HEK293 (cell line): Measurements from ENCODE around the gene JMJD6.

Experiments
- CTCF ChIA-PET: fragments of 350-600 bp; formaldehyde crosslinking; extraction: SDS; loops from one replicate; lab custom pipeline; 2021; ENCODE audit warnings: antibody characterized with exemption; lab: Yijun Ruan, JAX
- POLR2A ChIA-PET: fragments of 300-600 bp; formaldehyde crosslinking; extraction: SDS; loops from one replicate; lab custom pipeline; 2020; ENCODE audit warnings: antibody characterized with exemption, inconsistent platforms; lab: Yijun Ruan, JAX
- H3K27ac ChIP-seq: fragments of 200-500 bp; sonication (Bioruptor generic); 2 replicates; pipeline ENCODE4 v1.5.1; 2014; ENCODE audit warnings: low read depth, low read length, control low read depth, inconsistent platforms; ENCODE audit errors: extremely low read depth
- H3K36me3 ChIP-seq, 2 experiments: fragments of 200-500 bp in 1 of 2; sonication (Bioruptor generic) in 1 of 2; 1 replicate in 1 of 2; 2 replicates in 1 of 2; pipeline ENCODE4 v1.5.1; 2014 to 2017; ENCODE audit warnings: inconsistent platforms in 2 of 2, low read length in 2 of 2; ENCODE audit not compliant: control insufficient read depth in 2 of 2, insufficient read depth in 1 of 2
- H3K4me1 ChIP-seq: fragments of 200-500 bp; sonication (Bioruptor generic); 2 replicates; pipeline ENCODE4 v1.5.1; 2014; ENCODE audit warnings: mild to moderate bottlenecking, low read length, inconsistent platforms; ENCODE audit not compliant: control insufficient read depth, insufficient read depth
- H3K4me3 ChIP-seq: 2 replicates; pipeline ENCODE4 v1.5.1; 2011; ENCODE audit warnings: low read depth, mild to moderate bottlenecking, control low read depth, low read length, moderate library complexity
- H3K9me3 ChIP-seq: fragments of 200-500 bp; sonication (Bioruptor generic); 2 replicates; pipeline ENCODE4 v1.5.1; 2014; ENCODE audit warnings: low read depth, low read length, inconsistent platforms; ENCODE audit not compliant: control insufficient read depth, insufficient read depth
- GLI4 ChIP-seq: fragments of 450-650 bp; formaldehyde crosslinking; IDR thresholded peaks from 2 replicates; pipeline ENCODE4 v1.5.1; 2016; ENCODE audit warnings: missing biosample characterization, missing genetic modification characterization
- MEIS1 ChIP-seq: sonication (generic); formaldehyde crosslinking; IDR thresholded peaks from 2 replicates; pipeline ENCODE4 v1.8.1; 2022; ENCODE audit warnings: missing genetic modification reagents, mild to moderate bottlenecking, borderline replicate concordance
- SP2 ChIP-seq: fragments of 450-650 bp; formaldehyde crosslinking; IDR thresholded peaks from 2 replicates; pipeline ENCODE4 v1.5.1; 2016; ENCODE audit warnings: missing biosample characterization, missing genetic modification characterization
- ZNF10 ChIP-seq: fragments of 450-650 bp; formaldehyde crosslinking; IDR thresholded peaks from 2 replicates; pipeline ENCODE4 v1.5.1; 2017; ENCODE audit warnings: missing biosample characterization, missing genetic modification characterization
- ZNF133 ChIP-seq: fragments of 450-650 bp; formaldehyde crosslinking; IDR thresholded peaks from 2 replicates; pipeline ENCODE4 v1.5.1; 2016; ENCODE audit warnings: missing biosample characterization, missing genetic modification characterization
- ZNF155 ChIP-seq: fragments of 450-650 bp; formaldehyde crosslinking; IDR thresholded peaks from 2 replicates; pipeline ENCODE4 v1.5.1; 2016; ENCODE audit warnings: missing biosample characterization, missing genetic modification characterization
- ZNF169 ChIP-seq: fragments of 450-650 bp; formaldehyde crosslinking; IDR thresholded peaks from 2 replicates; pipeline ENCODE4 v1.5.1; 2016; ENCODE audit warnings: missing biosample characterization, missing genetic modification characterization
- ZNF311 ChIP-seq: fragments of 450-650 bp; formaldehyde crosslinking; IDR thresholded peaks from 2 replicates; pipeline ENCODE4 v1.5.1; 2017; ENCODE audit warnings: missing biosample characterization, missing genetic modification characterization, borderline replicate concordance
- ZNF37A ChIP-seq: fragments of 450-650 bp; IDR thresholded peaks from 2 replicates; pipeline ENCODE4 v1.5.1; 2018; ENCODE audit warnings: missing biosample characterization, missing genetic modification characterization
- ZNF530 ChIP-seq: fragments of 450-650 bp; formaldehyde crosslinking; IDR thresholded peaks from 2 replicates; pipeline ENCODE4 v1.5.1; 2016; ENCODE audit warnings: low read depth, missing biosample characterization, missing genetic modification characterization
- ZNF561 ChIP-seq: fragments of 450-650 bp; IDR thresholded peaks from 2 replicates; pipeline ENCODE4 v1.5.1; 2018; ENCODE audit warnings: missing biosample characterization, missing genetic modification characterization, borderline replicate concordance
- ZNF600 ChIP-seq: fragments of 450-650 bp; formaldehyde crosslinking; IDR thresholded peaks from 2 replicates; pipeline ENCODE4 v1.5.1; 2016; ENCODE audit warnings: missing biosample characterization, missing genetic modification characterization
- ZNF621 ChIP-seq: fragments of 450-650 bp; formaldehyde crosslinking; IDR thresholded peaks from 2 replicates; pipeline ENCODE4 v1.5.1; 2017; ENCODE audit warnings: missing biosample characterization, missing genetic modification characterization
- ZNF624 ChIP-seq: fragments of 450-650 bp; formaldehyde crosslinking; IDR thresholded peaks from 2 replicates; pipeline ENCODE4 v1.5.1; 2017; ENCODE audit warnings: missing biosample characterization, missing genetic modification characterization
- ZNF768 ChIP-seq: fragments of 450-650 bp; formaldehyde crosslinking; IDR thresholded peaks from 2 replicates; pipeline ENCODE4 v1.5.1; 2018; ENCODE audit warnings: missing biosample characterization, mild to moderate bottlenecking, missing genetic modification characterization
- ZNF837 ChIP-seq: fragments of 450-650 bp; formaldehyde crosslinking; IDR thresholded peaks from 2 replicates; pipeline ENCODE4 v1.5.1; 2016; ENCODE audit warnings: missing biosample characterization, missing genetic modification characterization
- ZSCAN30 ChIP-seq: fragments of 450-650 bp; IDR thresholded peaks from 2 replicates; pipeline ENCODE4 v1.5.1; 2018; ENCODE audit warnings: missing biosample characterization, mild to moderate bottlenecking, missing genetic modification characterization, moderate library complexity
- TF ChIP-seq, protein P1 (sequence below): fragments of 450-650 bp; formaldehyde crosslinking; IDR thresholded peaks from 2 replicates; pipeline ENCODE4 v1.5.1; 2016; ENCODE audit warnings: missing biosample characterization, missing genetic modification characterization, low read depth
- TF ChIP-seq, protein P2 (sequence below): fragments of 450-650 bp; IDR thresholded peaks from 2 replicates; pipeline ENCODE4 v1.5.1; 2018; ENCODE audit warnings: missing biosample characterization, mild to moderate bottlenecking, missing genetic modification characterization
- TF ChIP-seq, protein P3 (sequence below): fragments of 450-650 bp; formaldehyde crosslinking; IDR thresholded peaks from 2 replicates; pipeline ENCODE4 v1.5.1; 2017; ENCODE audit warnings: missing biosample characterization, missing genetic modification characterization
- TF ChIP-seq, protein P4 (sequence below): fragments of 450-650 bp; formaldehyde crosslinking; IDR thresholded peaks from 2 replicates; pipeline ENCODE4 v1.5.1; 2016; ENCODE audit warnings: missing biosample characterization, missing genetic modification characterization, borderline replicate concordance
- TF ChIP-seq, protein P5 (sequence below): fragments of 450-650 bp; formaldehyde crosslinking; IDR thresholded peaks from 2 replicates; pipeline ENCODE4 v1.5.1; 2017; ENCODE audit warnings: missing biosample characterization, mild to moderate bottlenecking, missing genetic modification characterization, moderate library complexity

Gene JMJD6

DNA sequence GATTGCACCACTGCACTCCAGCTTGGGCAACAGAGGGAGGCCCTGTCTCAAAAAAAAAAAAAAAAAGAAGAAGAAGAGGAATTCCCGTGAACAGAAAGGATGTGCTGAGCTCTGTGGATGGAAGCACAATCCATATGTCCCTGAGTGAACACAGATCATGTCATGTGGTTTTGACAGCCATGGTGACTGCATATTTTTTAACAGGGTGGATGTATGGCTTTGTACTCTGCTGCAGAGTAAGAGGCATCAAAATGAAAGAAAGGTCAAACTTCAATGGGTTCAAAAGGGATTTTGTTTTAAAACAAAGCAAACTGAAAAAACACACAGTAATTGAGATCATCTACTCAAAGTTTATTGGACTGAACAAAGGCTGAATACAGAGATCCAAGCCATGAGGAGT is 47.2 kb downstream of the JMJD6 start:
- ChIA-PET POLR2A (no interaction called here), CTCF (interaction anchor here (0.7 to 0.9 kb wide), 3 partner anchors 34 to 156 kb away, joined by 3 to 5 read pairs (median 3); no protein-coding TSS in a partner anchor)
- Histone ChIP-seq H3K9me3 (no peaks in the 10 kb centered on the region), H3K4me3 (no peak overlapping the region), H3K36me3 (peaks cover 0 to 44% of the 10 kb centered on the region in 2 experiments; a peak in 2 of 3 replicates), H3K4me1 (no peaks in the 10 kb centered on the region), H3K27ac (no peak overlapping the region)
- TF ChIP-seq ZNF530 (tag by site-specific recombination) (no peak), ZNF561 (tag by site-specific recombination) (no peak), ZNF10 (tag by site-specific recombination) (no peak), ZNF624 (no peak), MEIS1 (CRISPR knock-in tag) (no peak), ZNF155 (no peak), SP2 (tag by site-specific recombination) (no peak), ZSCAN30 (tag by site-specific recombination) (no peak), ZNF169 (tag by site-specific recombination) (no peak), ZNF133 (tag by site-specific recombination) (no peak), ZNF768 (tag by site-specific recombination) (no peak), ZNF621 (no peak), ZNF311 (tag by site-specific recombination) (no peak), ZNF837 (tag by site-specific recombination) (no peak), ZNF37A (no peak)
- TF ChIP-seq, protein P1, sequence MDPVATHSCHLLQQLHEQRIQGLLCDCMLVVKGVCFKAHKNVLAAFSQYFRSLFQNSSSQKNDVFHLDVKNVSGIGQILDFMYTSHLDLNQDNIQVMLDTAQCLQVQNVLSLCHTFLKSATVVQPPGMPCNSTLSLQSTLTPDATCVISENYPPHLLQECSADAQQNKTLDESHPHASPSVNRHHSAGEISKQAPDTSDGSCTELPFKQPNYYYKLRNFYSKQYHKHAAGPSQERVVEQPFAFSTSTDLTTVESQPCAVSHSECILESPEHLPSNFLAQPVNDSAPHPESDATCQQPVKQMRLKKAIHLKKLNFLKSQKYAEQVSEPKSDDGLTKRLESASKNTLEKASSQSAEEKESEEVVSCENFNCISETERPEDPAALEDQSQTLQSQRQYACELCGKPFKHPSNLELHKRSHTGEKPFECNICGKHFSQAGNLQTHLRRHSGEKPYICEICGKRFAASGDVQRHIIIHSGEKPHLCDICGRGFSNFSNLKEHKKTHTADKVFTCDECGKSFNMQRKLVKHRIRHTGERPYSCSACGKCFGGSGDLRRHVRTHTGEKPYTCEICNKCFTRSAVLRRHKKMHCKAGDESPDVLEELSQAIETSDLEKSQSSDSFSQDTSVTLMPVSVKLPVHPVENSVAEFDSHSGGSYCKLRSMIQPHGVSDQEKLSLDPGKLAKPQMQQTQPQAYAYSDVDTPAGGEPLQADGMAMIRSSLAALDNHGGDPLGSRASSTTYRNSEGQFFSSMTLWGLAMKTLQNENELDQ (tag by site-specific recombination), result no peak
- TF ChIP-seq, protein P2, sequence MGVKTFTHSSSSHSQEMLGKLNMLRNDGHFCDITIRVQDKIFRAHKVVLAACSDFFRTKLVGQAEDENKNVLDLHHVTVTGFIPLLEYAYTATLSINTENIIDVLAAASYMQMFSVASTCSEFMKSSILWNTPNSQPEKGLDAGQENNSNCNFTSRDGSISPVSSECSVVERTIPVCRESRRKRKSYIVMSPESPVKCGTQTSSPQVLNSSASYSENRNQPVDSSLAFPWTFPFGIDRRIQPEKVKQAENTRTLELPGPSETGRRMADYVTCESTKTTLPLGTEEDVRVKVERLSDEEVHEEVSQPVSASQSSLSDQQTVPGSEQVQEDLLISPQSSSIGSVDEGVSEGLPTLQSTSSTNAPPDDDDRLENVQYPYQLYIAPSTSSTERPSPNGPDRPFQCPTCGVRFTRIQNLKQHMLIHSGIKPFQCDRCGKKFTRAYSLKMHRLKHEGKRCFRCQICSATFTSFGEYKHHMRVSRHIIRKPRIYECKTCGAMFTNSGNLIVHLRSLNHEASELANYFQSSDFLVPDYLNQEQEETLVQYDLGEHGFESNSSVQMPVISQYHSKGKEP (tag by site-specific recombination), result no peak
- TF ChIP-seq, protein P3, sequence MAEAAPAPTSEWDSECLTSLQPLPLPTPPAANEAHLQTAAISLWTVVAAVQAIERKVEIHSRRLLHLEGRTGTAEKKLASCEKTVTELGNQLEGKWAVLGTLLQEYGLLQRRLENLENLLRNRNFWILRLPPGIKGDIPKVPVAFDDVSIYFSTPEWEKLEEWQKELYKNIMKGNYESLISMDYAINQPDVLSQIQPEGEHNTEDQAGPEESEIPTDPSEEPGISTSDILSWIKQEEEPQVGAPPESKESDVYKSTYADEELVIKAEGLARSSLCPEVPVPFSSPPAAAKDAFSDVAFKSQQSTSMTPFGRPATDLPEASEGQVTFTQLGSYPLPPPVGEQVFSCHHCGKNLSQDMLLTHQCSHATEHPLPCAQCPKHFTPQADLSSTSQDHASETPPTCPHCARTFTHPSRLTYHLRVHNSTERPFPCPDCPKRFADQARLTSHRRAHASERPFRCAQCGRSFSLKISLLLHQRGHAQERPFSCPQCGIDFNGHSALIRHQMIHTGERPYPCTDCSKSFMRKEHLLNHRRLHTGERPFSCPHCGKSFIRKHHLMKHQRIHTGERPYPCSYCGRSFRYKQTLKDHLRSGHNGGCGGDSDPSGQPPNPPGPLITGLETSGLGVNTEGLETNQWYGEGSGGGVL, result no peak
- TF ChIP-seq, protein P4, sequence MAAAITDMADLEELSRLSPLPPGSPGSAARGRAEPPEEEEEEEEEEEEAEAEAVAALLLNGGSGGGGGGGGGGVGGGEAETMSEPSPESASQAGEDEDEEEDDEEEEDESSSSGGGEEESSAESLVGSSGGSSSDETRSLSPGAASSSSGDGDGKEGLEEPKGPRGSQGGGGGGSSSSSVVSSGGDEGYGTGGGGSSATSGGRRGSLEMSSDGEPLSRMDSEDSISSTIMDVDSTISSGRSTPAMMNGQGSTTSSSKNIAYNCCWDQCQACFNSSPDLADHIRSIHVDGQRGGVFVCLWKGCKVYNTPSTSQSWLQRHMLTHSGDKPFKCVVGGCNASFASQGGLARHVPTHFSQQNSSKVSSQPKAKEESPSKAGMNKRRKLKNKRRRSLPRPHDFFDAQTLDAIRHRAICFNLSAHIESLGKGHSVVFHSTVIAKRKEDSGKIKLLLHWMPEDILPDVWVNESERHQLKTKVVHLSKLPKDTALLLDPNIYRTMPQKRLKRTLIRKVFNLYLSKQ, result no peak

DNA sequence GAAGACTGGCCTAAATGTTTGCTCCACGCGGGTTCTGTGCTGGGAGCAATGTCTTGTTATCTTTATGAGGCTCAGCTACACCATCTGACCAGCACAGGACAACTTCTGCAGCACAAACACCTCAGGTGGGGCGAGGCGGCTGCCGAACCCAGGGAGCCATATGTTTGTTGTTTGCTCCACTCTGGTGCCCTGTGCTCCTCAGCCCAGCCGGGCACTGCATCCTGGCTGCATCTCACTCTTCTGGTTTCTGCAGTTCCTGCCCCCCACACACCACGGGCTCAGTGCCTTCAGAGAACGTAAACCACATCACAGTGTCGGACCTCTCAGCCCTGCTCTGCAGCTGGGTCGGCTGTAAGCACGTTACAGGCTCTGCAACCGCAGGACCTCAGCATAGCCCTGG is 48.1 kb downstream of the JMJD6 start:
- TF ChIP-seq, protein P5, sequence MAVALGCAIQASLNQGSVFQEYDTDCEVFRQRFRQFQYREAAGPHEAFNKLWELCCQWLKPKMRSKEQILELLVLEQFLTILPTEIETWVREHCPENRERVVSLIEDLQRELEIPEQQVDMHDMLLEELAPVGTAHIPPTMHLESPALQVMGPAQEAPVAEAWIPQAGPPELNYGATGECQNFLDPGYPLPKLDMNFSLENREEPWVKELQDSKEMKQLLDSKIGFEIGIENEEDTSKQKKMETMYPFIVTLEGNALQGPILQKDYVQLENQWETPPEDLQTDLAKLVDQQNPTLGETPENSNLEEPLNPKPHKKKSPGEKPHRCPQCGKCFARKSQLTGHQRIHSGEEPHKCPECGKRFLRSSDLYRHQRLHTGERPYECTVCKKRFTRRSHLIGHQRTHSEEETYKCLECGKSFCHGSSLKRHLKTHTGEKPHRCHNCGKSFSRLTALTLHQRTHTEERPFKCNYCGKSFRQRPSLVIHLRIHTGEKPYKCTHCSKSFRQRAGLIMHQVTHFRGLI (tag by site-specific recombination), result peak; percentile 18; the same call in 1 of the 2 replicates
- TF ChIP-seq GLI4 (tag by site-specific recombination) (no peak), ZNF600 (tag by site-specific recombination) (peak; percentile 80)
- ChIA-PET CTCF (interaction anchor here (0.6 to 1.2 kb wide), 5 partner anchors 14 to 92 kb away, joined by 3 to 9 read pairs (median 3); no protein-coding TSS in a partner anchor), POLR2A (interaction anchor here (1.5 kb wide), 1 partner anchor 23 kb away, joined by 4 read pairs; no protein-coding TSS in a partner anchor)
- H3K4me1 ChIP-seq, result no peaks in the 10 kb centered on the region
- H3K4me3 ChIP-seq, result no peak overlapping the region
- no peak overlapping the region for H3K27ac ChIP-seq
- no peaks in the 10 kb centered on the region for H3K9me3 ChIP-seq
- peaks cover 0 to 35% of the 10 kb centered on the region in 2 experiments; a peak in 2 of 3 replicates for H3K36me3 ChIP-seq
